Adrenal gland (tissue), 5 donors: Measurements from ENCODE around the gene ULBP3.

Experiments used
- POLR2A ChIP-seq, 2 donors: fragments of 450-650 bp; IDR thresholded peaks; one replicate each; pipeline ENCODE4 v1.6.1; 2017; ENCODE audit warnings: antibody characterized with exemption in 2 of 2, mild to moderate bottlenecking in 2 of 2, moderate library complexity in 1 of 2
- TF ChIP-seq, protein P1 (sequence below), 6 experiments: fragments of 450-650 bp in 4 of 6; fragments of 200-600 bp in 2 of 6; sonication (generic) in 1 of 6; IDR thresholded peaks; 1 replicate in 5 of 6; 2 replicates in 1 of 6; pipeline versions ENCODE4 v1.5.1 to v1.8.0; 2016 to 2021; ENCODE audit warnings: antibody characterized with exemption in 6 of 6, mild to moderate bottlenecking in 2 of 6, moderate library complexity in 1 of 6
- donor health status: DM: no; HTN: no; CAD: no.

DNA sequence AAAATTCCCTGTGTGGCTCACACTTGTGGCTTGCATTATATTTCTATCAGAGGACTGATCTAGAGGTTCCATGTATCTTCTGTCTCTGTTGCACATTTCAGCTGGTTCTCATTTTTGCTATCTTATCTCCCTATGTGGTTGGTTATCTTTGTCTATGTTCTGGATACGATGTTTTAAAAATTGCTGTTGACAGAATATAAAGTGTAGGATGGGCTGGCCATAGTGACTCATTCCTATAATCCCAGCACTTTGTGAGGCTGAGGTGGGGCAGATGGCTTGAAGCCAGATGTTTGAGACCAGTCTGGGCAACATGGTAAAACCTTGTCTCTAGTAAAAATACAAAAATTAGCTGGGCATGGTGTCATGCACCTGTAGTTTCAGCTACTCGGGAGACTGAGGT is 9.9 kb upstream of the ULBP3 start:
- TF ChIP-seq, protein P1, sequence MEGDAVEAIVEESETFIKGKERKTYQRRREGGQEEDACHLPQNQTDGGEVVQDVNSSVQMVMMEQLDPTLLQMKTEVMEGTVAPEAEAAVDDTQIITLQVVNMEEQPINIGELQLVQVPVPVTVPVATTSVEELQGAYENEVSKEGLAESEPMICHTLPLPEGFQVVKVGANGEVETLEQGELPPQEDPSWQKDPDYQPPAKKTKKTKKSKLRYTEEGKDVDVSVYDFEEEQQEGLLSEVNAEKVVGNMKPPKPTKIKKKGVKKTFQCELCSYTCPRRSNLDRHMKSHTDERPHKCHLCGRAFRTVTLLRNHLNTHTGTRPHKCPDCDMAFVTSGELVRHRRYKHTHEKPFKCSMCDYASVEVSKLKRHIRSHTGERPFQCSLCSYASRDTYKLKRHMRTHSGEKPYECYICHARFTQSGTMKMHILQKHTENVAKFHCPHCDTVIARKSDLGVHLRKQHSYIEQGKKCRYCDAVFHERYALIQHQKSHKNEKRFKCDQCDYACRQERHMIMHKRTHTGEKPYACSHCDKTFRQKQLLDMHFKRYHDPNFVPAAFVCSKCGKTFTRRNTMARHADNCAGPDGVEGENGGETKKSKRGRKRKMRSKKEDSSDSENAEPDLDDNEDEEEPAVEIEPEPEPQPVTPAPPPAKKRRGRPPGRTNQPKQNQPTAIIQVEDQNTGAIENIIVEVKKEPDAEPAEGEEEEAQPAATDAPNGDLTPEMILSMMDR (IDR thresholded peaks at IDR 0.05) = no peak
- TF ChIP-seq POLR2A (IDR thresholded peaks at IDR 0.05) = no peak
